ENCODE data around the gene BCAS4.

- no peak for TF ChIP-seq POLR2AphosphoS5 (IDR thresholded peaks at IDR 0.05)
- TF ChIP-seq CTCF (IDR thresholded peaks at IDR 0.05) = no peak
- no peak for TF ChIP-seq POLR2A (IDR thresholded peaks at IDR 0.05)
These were observed 43.4 kb downstream of the BCAS4 start for GRCh38 chr20:50838322-50838625.

Measured in prostate gland (tissue), 2 donors.